ENCODE measurements around the gene PSMB8.
A peak's percentile ranks its signal among the peaks of the same experiment; 100 is the strongest.
"Not testable (repeated sequence)": the region's sequence is repeated elsewhere in the genome, so short reads cannot be mapped to it uniquely, and the experiment has no call there.

Gene PSMB8

DNA sequence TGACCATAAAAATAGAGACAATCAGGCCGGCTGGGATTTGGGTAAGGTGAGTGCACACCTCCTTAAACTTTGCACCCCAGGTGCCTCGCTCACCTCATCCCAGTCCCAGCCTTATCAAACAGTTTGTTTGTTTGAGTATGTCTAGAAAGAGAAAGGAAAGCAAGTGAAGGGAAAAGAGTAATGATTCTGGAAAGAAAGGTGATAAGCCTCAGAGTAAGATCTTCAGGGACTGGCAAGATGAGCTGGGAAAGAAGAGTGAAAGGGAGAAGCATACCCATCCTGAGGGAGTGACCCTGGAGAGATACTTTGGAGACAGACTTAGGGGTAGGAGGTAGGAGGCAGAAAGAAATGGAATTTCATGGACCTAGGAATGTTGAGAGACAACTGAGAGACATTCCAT lies 7.0 kb downstream of the PSMB8 start:
- no peak for FAIRE-seq

DNA sequence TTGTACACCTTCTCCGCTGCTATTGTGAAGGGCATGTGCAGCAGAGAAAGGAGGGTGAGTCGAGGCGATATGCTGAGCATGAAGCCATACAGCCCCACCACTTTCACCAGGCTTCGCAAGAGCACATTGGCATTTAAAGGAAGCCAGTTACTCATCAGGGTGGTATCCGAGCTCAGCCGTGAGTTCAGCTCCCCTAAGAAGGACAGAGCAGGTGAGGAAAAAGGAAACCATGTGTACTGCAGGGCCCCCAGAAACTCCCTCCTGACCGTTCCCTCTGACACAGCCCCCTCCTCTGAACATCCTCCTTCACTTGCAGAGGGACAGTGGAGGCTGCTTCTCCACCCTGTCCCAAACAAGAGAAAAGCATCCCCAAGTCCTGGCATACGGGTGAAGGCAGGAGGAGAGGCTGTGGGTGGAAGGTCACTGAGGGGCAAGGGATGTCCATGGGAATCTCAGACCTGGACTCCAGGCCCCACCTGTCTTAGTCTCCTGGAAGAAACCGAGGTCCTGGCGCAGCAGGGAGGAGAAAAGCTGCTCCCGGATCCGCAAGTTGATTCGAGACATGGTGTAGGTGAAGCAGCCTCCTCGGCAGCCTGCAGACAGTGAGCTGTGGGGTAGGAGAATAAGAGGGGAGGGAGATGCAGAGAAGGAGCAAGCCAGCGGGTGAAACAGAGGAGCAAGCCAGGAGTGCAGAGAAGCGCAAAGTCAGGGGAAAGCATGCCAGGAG lies 8.5 kb downstream of the PSMB8 start:
- FAIRE-seq: no peak

DNA sequence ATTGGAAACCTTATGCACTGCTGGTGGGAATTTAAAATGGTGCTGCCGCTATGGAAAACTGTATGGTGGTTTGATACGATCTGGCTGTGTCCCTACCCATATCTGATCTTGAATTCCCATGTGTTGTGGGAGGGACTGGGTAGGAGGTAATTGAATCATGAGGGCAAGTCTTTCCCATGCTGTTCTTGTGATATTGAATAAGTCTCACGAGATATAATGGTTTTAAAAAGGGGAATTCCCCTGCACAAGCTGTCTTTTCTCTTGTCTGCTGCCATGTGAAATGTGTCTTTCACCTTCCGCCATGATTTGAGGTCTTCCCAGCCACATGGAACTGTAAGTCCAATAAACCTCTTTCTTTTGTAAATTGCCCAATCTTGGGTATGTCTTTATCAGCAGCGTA lies 10.2 kb downstream of the PSMB8 start:
- no peak for FAIRE-seq

DNA sequence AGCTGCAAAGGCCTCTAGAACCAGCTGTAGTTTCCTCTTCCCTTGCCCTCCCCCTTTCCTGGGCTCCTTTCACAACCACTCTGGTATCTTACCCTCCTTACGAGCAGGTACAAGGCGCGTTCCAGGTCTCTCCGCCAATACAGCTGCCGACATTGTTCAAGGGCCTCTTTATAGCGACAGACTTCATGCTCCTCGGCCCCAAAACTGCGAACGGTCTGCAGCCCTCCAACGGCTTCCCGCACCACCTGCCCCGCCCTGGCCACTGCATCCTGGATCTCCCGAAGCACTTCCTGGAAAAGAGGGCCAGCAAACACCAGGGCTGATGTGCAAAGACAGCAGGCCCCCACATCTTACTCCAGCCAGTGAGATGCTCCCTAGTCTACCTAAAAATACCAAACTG lies 11.3 kb downstream of the PSMB8 start:
- no peak for FAIRE-seq

DNA sequence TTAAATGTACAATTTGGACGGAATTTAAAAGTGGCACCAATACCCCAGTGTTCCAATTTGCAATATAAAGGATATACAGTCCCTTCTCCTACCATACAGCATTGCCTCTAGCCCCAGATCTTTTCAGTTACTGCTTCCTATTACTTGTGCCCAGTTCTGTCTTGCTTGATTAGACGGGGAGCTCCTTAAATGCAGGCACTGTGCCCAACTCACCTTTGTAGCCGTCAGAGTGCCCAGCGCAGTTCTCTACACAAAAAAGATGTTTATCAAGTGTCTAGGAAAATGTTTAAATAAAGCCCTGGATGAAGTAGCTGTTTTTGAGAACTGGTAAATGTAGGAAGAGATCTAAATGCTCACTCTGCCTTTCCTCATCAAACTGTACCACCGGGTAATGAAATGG lies 12.9 kb downstream of the PSMB8 start:
- FAIRE-seq: no peak

DNA sequence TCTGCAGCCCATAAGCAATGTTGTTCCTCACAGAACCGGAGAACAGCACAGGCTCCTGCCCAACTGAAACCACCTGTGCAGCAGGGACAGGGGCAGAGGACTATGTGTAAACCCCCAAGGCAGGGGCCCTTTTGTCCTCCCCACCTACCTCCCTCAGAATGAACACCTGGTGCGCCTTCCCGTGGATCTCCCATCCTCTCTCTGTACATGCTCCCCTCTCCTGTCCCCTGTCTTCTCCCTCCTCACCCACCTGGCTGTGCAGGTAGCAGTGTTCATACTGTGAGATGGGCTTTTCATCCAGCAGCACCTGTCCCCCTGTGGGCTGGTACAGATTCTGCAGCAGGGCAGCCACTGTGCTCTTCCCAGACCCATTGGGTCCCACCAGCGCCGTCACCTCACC lies 13.8 kb downstream of the PSMB8 start:
- FAIRE-seq: no peak

DNA sequence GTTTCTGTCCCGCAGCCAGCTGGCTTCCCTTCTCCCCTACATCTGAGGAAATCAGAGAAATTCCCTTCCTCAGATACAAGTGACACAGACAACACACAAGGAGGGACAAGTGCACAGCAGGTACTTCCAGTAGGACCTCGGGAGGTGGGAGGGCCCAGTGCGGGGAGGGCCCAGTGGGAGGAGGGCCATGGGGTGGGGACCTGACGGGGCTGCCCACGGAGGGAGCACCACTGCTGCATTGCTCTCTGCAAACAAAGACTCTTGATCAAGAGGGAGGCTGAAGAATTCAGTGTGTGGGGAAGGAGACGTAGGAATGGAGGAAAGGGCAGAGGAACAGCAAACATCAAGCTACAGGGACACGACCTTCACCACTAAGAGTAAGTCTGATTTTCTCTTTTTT lies 14.4 kb downstream of the PSMB8 start:
- no peak for FAIRE-seq

DNA sequence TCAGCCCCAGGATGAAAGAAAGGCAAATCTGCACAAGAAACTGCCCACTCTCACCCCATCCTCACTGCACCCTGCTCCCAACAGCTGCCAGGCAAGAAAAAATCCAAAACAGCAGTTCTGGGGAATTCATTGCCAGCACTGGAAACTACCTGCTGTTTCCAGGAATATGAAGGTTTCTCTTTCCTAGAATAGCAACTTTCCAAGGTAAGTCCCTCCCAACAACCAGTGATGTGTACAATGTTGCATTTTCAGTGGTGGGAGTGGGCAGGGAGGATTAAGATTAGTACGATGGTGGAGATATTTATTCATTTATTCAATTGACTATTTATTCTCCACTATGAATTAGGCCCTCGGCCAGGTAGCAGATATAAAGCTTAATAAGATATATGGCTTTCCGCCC lies 16.8 kb downstream of the PSMB8 start:
- no peak for FAIRE-seq

DNA sequence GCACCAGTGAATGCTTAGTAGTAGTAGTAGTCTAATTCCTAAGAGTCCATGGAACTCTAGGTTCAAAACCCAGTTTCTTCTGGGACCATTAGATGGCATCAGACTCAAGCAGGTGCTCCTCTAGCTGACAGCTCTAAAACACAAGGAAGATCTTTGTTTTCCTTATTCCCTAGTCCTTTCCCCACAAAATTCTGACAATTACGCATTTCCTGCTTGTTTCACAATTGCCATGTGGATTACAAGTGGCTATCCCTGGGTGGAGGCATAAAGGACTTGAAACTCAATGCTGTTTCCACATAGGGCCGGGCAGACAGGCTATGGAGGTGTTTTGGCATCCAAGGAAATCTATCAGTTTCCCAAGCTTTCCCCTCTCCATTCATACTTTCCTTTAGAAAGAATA lies 17.9 kb downstream of the PSMB8 start:
- FAIRE-seq: no peak

DNA sequence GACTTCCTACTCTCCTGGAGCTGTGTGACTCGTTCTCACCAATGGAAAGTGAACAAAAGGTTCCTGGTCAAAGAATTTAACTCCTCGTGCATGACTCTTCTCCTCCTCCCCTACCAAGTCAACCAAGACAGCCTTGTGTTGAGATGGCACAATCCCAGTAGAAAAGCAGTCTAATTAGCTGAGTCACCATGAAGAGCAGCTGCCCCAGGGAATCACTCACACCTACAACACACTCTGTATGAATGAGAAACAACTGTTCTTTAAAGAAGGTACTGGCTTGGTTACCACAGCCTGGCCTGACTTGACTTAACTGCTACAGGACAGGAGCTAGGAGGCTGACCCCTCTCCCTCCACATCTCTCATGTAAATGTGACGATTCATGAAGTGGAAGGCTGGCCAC lies 24.1 kb downstream of the PSMB8 start:
- no peak for FAIRE-seq

DNA sequence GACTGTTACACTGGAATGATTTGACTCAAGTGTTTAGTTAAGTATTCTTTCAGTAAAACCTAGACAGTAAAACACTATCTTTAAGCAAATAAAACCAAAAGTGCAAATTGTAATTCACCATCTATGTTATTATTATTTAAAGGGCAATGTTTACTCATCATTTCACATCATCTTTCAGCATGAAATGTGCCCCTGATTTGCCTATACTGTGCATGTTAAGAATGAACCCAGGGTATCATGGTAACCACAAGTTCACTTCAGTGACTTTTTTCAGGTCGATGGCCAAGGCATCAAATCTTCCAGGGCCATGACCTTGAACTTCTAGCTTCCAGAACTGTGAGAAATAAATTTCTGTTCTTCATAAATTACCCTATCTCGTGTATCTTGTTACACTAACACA lies 25.0 kb downstream of the PSMB8 start:
- FAIRE-seq: no peak

DNA sequence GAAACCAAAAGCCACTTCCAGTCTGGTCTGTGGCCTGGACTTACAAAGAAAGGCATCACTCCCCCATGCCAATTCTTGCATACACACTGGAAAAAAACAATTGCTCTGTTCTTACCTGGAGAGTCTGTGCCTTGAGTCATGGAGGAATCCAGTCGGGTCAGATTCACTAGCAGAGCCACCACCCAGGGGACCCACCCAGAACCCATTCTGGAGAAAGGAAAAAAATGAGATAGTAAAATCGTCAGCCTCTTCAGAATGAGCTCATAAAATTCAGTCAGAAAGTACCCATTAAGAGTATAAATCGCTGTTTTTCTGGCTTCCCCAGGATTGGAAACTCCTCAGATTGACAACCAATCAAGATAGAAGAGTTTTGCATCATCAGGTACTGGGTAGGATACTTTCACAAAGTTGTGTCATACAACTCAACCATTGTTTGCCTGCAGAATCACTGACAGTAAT lies 27.1 kb downstream of the PSMB8 start, which contains the start of gene HLA-DOB:
HLA-DOB (minus strand) TSS at position 257 of the 459 bp plus-strand sequence; CDS start at position 206, 51 bp downstream.
- no peak for FAIRE-seq

DNA sequence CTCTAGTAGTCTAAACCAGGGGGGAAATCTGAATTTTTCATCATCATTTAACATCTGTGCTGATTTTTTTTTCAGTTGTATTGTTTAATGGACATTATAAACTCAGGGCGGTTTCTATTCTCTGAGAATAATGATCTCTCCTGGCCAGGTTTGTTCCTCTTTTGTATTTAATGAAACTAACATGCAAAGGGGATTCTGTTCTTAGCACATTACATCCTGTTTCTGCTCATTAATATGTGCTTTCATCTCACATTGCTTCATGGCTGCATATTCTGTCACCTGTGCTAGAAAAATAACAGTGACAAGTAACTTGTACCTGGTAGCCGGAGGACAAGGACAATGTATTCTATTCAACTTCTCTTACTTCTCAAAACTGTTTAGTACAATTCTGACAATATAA lies 27.9 kb downstream of the PSMB8 start:
- FAIRE-seq: no peak

DNA sequence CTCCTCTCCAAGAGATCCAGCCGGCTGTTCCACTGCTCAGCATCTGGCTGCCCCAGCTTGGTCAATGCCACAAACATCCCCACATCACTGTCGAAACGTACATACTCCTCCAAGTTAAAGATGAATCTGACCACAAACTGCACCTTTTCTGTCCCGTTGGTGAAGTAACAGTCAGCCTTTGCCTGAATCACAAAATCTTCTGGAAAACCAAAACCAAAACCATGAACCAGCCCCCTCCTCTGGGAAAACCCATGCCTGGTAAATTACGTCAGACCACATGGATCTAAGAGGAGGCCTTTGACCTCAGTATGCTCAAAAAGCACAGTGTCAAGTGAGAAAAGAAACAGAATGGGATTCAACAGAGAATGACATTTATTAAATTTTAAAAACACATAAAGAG lies 28.7 kb downstream of the PSMB8 start:
- no peak for FAIRE-seq

DNA sequence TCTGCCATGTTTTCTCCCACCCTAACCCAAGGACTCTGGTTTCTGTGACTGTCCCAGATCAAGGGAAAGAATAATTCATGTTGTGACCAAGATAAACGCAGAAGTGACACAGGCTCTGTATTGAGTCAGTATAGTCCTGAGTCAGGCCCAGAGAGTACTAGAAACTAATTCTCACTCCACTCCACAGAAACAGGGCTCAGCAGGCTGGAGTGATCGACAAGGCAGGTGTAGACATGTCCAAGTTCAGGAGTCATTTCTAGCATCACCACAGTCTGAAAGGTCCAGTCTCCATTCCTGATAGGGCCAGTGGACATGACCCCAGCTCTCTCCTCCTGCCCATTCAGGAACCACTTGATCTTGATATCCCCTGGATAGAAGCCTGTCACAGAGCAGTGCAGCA lies 29.7 kb downstream of the PSMB8 start:
- no peak for FAIRE-seq

DNA sequence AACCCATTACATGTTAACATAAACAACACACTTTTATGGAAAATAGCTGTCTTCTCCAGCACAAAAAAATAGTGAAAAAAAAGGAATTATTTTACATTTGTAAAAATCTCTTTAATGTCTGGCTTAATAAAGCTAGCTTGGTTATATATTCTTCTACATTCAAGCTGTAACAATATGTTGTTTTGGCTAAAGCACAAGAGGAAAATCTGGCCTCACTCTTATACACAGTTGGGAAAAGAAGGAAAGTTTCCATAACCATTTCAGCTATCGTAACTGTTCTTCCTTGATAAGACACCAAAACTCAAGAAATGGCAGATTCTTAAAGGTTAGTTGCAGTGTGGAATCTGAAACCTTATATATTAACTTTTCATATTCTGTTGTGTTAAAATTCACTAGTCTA lies 34.7 kb downstream of the PSMB8 start:
- no peak for FAIRE-seq

DNA sequence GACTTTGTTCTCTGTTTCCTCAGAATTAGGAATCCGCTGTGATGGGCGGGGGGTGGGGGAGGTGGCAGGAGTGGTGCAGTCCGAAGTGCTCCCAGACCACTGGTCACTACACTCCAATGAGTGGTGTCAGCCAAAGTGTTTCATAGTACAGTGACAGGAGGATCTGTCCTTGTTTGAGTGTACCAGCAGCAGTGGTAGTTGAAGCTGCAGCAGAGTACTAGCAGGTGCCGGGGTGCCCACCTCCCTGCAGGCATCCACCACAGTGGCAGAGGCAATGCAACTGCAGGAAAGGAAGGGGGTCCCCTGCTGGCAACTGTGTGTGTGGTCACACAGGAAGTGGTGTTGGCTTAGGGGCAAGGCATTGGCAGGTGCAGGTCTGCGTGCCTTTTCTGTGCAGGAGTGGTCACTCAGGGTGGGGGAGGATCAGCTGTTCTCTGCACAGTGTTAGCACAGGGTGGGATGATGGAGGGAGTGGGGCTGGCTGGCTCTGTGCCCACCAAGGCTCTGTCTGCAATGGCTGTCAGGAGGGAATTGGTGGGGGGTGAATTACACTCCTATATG lies 36.7 kb downstream of the PSMB8 start:
- FAIRE-seq: no peak

DNA sequence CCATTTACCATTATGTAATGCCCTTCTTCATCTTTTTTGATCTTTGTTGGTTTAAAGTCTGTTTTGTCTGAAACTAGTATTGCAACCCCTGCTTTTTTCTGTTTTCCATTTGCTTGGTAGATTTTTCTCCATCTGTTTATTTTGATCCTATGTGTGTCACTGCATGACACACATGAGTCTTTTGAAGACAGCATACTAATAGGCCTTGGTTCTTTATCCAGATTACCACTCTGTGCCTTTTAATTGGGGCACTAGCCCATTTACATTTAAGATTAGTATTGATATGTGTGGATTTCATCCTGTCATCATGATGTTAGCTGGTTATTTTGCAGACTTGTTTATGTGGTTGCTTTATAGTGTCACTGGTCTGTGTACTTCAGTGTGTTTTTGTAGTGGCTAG lies 38.4 kb downstream of the PSMB8 start:
- not testable (repeated sequence) for FAIRE-seq

DNA sequence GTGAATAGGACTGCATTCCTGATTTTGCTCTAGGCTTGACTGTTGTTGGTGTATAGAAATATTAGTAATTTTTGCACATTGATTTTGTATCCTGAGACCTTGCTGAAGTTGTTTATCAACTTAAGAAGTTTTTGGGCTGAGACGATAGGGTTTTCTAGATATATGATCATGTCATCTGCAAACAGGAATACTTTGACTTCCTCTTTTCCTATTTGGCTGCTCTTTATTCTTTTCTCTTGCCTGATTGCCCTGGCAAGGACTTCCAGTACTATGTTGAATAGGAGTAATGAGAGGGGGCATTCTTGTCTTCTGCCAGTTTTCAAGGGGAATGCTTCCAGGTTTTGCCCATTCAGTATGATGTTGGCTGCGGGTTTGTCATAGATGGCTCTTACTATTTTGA lies 40.4 kb downstream of the PSMB8 start:
- no peak for FAIRE-seq

DNA sequence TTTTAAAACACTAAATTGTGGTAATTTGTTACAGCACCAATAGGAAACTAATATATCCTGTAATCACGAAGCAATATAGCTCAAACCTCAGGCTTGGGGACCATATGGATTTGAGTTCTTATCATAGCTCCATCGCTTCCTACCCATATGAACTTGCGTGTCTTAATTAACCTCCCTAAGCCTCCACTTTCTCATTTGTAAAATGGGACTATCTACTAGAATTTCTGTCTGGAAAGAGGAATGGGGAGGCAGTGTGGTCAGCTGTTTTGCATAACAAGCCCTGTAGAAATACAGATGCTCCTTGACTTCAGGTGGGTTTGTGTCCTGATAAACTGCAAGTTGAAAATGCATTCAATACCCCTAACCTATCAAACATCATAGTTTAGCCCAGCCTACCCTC lies 44.1 kb downstream of the PSMB8 start:
- no peak for FAIRE-seq

DNA sequence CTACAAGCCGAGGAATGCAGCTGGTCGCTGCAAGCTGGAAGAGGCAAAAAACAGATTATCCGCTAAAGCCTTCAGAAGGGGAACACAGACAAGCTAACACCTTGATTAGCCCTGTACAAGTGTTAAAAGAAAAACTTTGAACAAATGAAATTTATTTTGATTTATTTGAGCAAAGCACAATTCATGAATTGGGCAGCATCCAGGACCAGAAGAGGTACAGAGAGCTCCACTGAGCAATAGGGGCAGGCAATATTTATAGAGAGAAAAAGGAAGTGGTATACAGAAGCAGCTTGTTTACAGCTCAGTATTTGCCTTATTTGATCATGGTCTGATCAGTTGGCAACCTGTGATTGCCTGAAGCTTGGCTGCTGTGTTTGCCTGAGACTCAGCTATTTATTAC lies 44.7 kb downstream of the PSMB8 start:
- FAIRE-seq: no peak

DNA sequence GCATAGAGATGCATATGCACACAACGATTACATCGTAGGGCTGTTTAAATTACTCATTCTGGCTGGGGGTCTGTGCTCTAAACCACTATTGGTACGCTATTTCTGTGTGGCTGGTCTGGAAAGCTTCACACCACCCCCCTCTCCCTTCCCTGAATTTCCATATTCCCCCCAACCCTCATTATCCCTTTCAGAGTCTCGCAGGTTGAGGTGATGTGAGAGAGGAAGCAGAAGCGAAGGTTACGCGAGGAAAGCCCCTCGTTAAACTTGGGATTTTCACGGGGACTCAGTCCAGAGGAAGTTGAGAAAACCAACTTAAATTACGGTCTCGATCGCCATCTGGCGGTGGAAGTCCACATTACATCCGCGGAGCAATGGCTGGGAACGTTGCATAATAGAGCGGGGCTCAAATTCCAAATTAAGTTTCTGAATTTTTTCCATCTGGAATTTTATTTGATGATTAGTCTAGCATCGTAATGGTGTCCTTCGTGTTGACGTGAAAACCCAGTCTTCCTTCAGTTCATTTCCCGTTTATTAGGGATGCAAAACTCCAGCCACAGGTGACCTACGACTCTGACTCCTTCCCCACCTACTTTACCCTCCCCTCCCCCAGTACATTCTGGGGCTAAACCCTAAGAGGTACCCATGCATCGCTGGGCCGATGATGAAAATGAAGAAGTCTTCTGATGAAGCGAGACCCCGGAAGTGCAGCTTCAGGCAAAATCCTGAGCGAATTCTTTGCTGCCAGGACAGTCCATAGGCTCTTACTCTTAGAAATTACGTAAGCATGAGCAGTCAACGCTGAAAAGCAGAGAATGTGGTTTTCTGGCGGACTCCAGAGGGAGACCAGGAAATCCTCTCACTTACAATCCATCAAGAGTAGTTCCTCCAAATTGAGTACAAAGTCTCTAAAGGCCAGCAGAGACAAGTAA lies 46.7 kb downstream of the PSMB8 start:
- peak; percentile 92 for FAIRE-seq

DNA sequence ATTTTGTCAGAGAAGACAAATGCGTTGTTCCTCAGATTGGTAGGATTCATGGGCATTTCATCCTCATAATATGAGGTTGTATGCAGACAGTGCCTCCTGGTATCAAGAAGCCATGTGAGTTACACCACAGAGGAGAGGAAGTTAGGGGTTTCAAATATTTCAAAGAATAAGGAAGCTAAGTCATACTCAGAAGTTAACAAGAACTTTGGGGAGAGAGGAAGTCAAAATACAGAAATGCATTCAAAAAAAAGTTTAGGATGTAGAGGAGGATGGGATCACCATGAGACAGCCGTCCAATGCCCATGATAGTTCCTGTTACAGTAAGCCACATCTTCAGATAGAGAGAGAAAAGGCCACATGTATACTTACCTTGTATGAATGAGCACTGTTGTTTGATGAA lies 49.3 kb downstream of the PSMB8 start:
- no peak for FAIRE-seq

All from endometrium (tissue), 2 donors.